Activated CD8-positive, alpha-beta memory T cell treated with anti-CD3 and anti-CD28 coated beads, Interleukin-2, amount 50 U/mL, for 4 hours (primary cell): Measurements from ENCODE around the gene SP8.

Source experiments
- DNase-seq: peaks from one replicate; pipeline ENCODE4 v3.0.0-alpha.2; 2020

The SP8 gene

GRCh38 chr7:20748853-20749252 lies 37.8 kb downstream of the SP8 start:
- DNase-seq, result no peak

DNA sequence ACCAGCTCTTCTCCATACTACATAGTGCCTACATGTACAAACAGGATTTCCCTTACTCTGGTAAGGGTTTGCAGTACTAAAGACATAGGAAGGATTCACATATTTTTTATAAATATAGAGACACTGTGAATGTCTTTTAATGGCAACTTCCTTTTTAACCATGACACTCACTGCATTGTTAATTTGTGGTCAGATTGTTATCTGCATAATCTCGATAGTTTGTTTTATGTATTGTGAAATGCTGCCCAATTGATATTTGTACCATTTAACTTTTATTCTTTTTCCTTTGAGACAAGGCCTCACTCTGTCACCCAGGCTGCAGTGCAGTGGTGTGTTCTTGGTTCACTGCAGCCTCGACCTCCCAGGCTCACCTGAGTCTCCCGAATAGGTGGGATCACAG lies 39.7 kb downstream of the SP8 start:
- no peak for DNase-seq

- DNase-seq, result no peak
Observed at GRCh38 chr7:20745702-20746101, 41.0 kb downstream of the SP8 start.

- DNase-seq, result no peak
Observed at GRCh38 chr7:20744954-20745446, 41.7 kb downstream of the SP8 start.

DNA sequence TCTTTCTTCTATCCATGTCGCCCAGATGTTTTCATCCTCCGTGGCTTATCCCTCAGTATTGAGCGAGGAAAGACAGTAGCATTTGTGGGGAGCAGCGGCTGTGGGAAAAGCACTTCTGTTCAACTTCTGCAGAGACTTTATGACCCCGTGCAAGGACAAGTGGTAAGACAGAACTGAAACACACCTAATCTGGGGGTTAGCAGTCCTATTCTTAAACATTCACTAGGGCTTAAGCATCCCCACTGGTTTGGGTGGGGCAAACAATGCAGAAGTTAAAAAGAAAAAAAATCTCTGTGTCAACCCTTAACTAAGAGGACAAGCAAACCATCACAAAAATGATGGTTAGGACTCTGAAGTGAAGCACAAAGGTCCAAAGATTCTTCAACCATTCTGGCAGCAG lies 43.8 kb downstream of the SP8 start:
- no peak for DNase-seq

DNA sequence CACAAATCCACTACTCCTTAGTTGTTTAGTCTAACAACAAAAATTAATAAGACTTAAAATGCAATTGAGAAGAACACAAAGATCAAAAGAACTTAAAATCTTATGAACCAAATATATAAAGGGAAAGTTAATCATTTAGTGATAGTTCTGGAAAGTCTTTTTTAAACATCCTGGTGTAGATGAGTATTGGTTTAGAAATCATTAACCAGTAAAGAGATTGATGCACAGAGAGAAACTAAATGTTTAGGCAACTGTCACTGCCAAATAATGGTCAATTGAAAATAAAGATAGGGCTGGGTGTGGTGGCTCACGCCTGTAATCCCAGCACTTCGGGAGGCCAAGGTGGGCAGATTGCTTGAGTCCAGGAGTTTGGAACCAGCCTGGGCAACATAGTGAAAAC lies 44.9 kb downstream of the SP8 start:
- no peak for DNase-seq

DNA sequence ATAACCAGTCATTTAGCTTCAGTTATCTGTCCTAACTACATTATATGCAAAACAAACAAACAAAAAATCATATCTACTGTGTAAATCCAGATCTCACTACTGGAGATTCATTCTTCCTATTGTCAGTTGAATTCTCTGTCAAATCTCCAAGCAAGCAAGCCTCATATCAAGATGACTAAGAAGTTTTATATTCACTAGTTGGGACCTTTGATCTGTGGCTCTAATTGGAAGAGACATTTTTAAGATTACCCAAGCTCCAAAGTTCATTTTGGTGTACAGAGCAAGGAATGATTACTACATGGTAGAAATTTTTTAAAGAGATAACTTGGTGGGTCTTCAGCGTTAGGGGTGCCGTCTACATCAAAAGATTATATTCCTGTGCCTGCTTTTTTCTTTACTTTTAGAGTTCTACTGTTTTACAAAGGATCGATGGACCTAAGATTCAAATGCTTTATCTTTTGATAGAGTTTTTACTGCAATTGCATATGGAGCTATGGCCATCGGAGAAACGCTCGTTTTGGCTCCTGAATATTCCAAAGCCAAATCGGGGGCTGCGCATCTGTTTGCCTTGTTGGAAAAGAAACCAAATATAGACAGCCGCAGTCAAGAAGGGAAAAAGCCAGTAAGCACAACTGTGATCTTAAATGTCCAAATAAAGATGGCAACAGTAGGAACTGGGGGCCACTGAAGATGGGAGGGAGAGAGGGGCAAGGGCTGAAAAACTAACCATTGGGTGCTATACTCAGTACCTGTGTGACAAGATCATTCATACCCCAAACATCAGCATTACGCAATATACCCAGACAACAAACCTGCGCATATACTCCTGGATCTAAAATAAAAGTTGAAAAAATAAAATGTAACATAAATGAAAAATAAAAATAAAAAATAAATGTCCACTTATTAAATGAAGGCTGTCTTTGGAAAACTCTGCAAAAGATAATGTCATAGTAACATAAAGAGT lies 47.9 kb downstream of the SP8 start:
- DNase-seq, result no peak

- DNase-seq, result no peak
Observed at GRCh38 chr7:20737840-20738448, 48.7 kb downstream of the SP8 start.

DNA sequence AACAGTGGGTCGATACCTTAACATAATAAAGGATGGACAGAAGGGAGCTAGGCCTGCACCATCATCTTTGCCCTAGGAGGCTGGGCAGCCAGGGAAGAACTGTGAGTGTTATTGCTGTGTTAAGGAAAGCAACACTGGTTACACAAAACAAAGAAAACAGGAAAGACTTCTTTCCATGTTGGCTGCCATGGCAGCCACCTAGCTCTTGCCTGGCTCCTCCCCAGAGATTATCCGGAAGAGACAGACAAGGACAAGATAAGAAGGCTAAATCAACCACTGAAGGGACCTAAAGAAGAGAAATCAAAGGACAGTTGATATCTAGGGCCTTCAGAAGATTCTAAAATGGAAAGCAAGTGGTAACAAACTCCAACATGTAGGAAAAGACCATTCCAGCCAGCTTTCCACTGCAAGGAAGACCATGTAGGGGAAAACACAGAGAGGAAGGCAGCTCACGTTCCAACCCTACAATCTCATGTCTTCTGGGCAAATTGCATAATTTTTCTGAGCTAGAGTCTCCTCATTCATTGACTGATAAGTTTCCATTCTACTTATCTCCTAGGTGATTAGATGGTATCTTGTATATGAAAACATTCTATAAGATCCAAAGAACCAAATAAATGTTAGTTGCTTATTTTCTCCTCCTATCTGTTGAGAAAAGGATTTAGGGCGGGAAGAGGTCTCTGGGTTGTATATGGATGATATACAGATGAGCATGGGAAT lies 51.2 kb downstream of the SP8 start:
- DNase-seq, result no peak
